Posterior vena cava (tissue), 2 donors: ENCODE results near the gene BPGM. TPM values are rescaled to one million over a fixed set of nuclear protein-coding genes. Genes with fewer than 3 reads are reported as not detected.
"Not testable (repeated sequence)": the region's sequence is repeated elsewhere in the genome, so short reads cannot be mapped to it uniquely, and the experiment has no call there.

ENCODE experiments used
- DNase-seq: peaks from one replicate; pipeline ENCODE4 v3.0.0-alpha.2; 2020; ENCODE audit warnings: low spot score
- intact Hi-C, 2 donors: fragments of 100-400 bp; cut with DNase I; formaldehyde crosslinking; loops; one replicate each; pipeline versions ENCODE4 v1.14.1 to v1.14.2; 2022 to 2023
- total RNA-seq, 2 donors: library from RNA; stranded (reverse); fragmentation: NEBNext Ultra II Directional; extraction: Animal tissue kit (Norgen Biotek cat#: 25700); gene quantifications; one replicate each; pipeline ENCODE4 v1.2.1, GENCODE V29; 2021
- donor health status: DM: yes; HTN: yes; CAD: no.
- donor health status: DM: yes; HTN: yes; CAD: no.

The BPGM gene
- total RNA-seq, 2 donors from 2014 or later = 16.1 to 17.5 TPM

DNA sequence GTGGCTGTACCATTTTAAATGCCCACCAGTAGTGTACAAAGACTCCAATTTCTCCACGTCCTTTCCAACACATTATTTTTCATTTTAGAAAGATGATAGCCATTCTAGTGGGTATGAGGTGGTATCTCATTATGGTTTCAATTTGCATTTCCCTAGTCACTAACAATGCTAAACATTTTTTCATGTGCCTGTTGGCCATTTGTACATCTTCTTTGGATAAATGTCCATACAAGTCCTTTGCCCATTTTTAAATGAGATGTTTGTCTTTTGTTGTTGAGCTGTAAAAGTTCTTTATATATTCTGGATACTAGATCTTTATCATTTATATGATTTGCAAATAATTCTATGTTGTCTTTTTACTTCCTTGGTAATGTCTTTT is 18.9 kb upstream of the BPGM start:
- DNase-seq = no peak
- intact Hi-C loops = no loop called here

- DNase-seq = no peak
These were observed 17.2 kb upstream of the BPGM start for GRCh38 chr7:134629445-134629844.

DNA sequence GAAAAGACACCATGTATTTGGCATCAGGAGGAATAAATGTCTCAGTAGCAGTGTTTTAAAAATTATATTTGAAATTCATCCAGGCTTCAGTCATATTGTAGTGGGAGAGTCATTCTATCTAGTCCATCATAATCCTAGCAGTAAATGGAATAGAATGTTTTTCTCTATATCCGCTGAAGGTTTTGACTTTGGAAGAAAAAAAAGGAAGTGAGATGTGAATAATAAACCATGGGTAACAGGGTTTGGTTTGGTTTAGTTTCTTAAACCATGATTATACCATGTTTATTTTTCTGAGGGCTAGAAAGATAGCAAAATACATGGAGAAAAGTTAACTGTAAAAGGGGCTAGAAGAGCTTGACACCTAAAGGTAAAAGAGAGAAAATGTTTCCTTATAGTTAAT is 16.4 kb upstream of the BPGM start:
- intact Hi-C loops = no loop called here
- no peak for DNase-seq

More at GRCh38 chr7:134629445-134629844, 17.2 kb upstream of the BPGM start:
- intact Hi-C loops = no loop called here

DNA sequence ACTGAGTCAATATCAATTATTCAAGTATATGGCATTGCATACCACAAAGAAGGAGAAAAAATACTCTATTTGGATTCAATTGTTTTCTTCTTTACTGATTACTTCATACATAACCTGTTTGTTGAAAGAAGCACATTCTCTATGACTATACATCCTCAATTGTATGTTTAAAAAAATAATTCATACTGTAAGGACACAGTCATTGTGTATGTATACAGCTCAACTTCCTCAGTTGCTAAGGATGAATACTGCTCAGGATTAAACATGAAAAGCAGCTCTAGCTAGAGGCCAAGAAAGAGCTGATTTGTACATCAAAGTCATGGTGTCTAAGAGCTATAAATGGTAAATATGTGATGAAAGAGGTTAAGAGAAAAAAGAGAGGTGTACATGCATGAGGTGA is 15.8 kb upstream of the BPGM start:
- no peak for DNase-seq
- intact Hi-C loops = no loop called here

DNA sequence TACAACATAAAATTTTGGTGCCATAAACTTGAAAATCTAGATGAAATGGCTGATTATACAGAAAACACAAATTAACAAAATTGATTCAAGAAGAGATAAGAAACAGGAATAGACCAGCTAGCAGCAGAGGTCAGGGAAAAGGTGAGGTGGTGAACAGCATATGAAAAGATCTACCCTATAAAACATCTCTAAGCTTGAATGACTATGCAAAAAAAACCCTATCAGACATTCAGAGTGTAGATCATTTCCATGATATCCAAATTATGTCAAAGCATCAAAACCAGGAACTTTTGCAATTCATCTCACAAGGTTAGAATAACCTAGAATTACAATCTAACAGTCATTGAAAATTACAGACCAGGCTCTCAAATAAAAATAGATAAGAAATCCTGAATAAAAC is 14.6 kb upstream of the BPGM start:
- intact Hi-C loops = no loop called here
- no peak for DNase-seq

DNA sequence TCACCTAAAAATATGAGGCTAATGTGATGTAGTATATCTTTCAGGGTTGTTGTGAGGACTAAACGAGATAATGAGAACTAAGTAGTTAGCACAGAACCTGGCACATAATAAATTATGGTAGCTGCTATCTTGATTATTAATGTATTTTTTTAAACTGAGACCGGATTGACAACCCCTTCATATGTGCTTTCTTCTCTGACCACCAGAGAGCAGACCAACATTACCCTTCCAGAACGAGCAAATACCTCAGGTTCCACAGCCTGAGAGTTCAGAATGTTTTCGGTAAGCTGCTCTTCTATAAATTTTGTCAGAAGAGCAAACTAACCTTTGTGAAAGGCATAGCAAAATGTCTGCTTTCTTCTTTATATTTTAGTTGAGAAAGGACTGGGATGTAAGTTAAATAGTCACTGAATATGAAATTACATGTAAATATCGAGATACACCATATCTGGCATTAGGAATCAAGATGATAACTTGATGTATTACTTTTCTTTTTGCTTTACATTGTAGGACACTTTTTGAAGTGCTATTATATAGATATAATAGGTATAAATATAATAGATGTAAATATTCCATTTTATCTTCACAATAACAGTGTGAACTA is 13.6 kb upstream of the BPGM start:
- intact Hi-C loops = no loop called here
- no peak for DNase-seq

DNA sequence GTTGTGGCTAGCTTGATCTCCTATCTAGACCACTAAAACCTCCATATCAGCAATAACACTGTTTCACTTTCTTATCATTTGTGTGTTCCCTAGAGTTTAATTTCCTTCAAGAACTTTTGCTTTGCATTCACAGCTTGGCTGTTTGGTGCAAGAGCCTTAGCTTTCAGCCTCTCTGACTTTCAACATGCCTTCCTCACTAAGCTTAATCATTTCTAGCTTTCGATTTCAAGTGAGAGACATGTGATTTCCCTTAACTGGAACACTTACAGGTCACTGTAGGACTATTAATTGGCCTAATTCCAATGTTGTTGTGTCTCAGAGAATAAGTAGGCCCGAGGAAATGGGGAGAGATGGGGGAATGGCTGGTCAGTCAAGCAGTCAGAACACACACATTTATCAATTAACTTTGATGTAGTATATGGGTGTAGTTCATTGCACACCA is 10.6 kb upstream of the BPGM start:
- intact Hi-C loops = no loop called here
- DNase-seq = no peak

DNA sequence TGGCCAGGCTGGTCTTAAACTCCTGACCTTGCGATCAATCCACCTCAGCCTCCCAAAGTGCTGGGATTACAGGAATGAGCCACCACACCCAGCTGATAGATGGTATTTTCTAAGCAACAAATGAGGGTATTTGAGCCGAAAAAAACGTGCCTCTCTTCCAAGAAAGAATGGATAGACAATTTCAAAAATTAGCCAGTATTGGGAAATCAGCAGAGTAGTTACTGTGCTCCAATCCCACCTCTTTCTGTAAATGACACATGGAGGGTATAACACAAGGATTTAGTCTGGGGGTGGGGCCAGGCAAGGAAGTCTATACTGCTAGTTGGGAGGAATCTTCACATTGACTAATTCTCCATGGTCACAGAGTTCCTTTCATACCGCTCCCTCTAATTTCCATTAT is 9.2 kb upstream of the BPGM start:
- no peak for DNase-seq
- intact Hi-C loops = no loop called here

DNA sequence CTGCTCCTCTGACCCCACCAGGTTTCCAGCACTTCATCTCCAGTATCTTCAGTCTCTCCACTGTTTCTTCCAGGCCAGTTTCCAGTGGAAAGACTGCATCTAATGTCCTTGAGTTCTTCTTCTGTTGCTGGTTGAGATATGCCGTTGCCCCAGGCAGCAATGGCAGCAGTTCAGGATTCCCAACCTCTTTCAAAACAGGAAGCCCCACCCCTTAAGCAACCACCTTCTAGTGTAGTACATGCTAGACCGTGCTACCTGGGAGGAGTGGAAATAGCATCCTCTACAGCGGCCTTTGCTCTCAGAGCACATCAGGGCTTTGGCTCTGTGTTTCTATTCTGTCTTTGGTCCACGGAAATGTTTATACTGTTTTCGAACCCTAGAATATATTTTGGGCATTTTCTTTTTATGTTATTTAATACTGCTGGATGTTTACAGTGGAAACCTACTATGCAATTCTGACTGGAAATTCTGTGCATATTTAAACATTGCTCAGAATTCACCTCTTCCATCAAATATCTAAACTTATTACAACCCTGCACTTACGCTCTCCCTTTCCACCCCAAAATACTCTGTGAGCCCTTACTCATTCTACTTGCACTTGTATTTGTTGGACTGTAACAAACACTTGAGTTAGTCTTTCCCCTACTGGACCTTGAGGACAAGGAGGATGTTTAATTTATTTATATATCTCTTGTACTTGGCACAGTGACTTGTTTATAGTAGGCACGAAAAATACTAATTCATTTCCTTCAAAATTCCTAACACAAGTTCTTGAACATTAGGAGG is 8.5 kb upstream of the BPGM start:
- DNase-seq = no peak
- intact Hi-C loops = no loop called here

DNA sequence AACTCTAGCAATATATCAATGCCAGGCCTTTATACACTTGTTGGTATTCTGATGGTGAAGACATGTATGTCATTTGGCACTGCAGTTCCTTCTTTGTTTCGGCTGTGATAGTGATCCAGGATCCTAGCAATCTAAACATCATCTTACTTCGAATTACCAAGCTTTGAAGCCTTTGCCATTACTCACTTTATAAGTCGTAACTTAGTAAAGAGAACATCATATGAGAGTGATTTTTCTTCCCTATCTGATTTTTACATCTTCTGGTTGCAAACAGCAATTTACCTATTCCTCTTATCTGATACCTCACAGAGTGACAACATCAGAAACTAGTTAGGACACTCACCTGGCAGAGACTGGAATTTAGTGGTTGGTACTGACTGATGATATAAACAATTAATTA is 7.6 kb upstream of the BPGM start:
- intact Hi-C loops = no loop called here
- no peak for DNase-seq

- intact Hi-C loops = no loop called here
- DNase-seq = no peak
These were observed 6.9 kb upstream of the BPGM start for GRCh38 chr7:134639683-134640279.

- intact Hi-C loops = no loop called here
These were observed 5.6 kb upstream of the BPGM start for GRCh38 chr7:134640842-134641715.

DNA sequence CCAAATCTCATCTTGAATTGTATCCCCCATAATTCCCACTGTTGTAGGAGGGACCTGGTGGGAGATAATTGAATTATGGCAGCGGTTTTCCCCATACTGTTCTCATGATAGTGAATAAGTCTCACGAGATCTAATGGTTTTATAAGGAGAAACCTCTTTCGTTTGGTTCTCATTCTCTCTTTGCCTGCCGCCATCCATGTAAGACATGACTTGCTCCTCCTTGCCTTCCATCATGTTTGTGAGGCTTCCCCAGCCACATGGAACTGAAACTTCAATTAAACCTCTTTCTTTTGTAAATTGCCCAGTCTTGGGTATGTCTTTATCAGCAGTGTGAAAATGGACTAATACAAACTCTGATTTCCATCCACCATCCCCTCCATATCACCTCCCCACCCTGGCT is 4.7 kb upstream of the BPGM start:
- DNase-seq, intact Hi-C loops: not testable (repeated sequence)

More at GRCh38 chr7:134640842-134641715, 5.6 kb upstream of the BPGM start:
- no peak for DNase-seq

- intact Hi-C loops = no loop called here
- no peak for DNase-seq
These were observed 3.5 kb upstream of the BPGM start for GRCh38 chr7:134643131-134643530.

DNA sequence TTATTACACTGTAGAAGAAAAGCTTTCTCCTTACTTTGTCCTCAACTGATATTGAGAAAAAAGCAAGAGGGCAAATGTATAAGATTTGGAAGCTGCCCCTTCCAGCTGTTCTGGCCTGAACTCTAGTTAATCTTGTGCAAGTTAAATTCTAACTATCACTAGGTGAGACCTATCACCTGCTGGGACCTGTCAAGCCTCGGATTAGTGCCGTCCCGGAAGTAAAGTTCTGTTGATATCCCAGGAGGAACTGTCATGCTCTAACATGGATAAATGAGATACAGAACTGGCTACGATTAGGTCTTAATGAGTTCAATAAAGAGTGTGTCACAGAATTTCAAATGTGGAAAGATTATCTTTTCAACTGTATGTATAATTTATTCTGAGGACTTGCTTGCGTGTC is 1.2 kb upstream of the BPGM start:
- no peak for DNase-seq
- intact Hi-C loops = no loop called here

GRCh38 chr7:134645935-134646334 is 718 bp upstream of the BPGM start:
- intact Hi-C loops = no loop called here
- no peak for DNase-seq

- intact Hi-C loops = no loop called here
These were observed 1.8 kb downstream of the BPGM start for GRCh38 chr7:134648456-134648855.

GRCh38 chr7:134649226-134649775 is 2.6 kb downstream of the BPGM start:
- intact Hi-C loops = no loop called here
- no peak for DNase-seq

More at GRCh38 chr7:134648456-134648855, 1.8 kb downstream of the BPGM start:
- DNase-seq = no peak

DNA sequence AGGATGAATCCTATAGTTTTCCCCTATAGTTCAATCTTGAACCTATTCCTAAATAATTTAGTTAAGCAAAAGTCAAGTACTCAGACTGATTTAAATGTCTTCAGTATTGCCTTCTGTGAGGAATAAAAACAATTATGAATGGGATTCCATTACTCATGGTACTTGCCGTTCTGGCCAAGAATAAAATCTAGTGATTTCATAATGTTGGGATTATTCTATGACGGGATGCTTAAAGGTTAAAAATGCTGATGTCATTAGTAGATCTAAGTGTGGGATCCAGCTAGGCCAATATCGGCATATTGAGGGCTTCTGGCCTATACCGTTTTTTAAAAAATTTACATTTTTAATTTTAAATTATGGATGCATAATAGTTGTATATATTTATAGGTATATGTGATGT is 5.3 kb downstream of the BPGM start:
- intact Hi-C loops = no loop called here
- DNase-seq = no peak
